Caco-2 (cell line): ENCODE results near the gene FHOD1. TPM values are rescaled to one million over a fixed set of nuclear protein-coding genes. Genes with fewer than 3 reads are reported as not detected.
A peak's percentile ranks its signal among the peaks of the same experiment; 100 is the strongest.

Source experiments
- BruUV-seq: library from RNA; stranded (reverse); fragments of 400-500 nt; replicated peaks from 2 replicates; lab custom pipeline; 2021; lab: Mats Ljungman, UMichigan
- CTCF ChIA-PET: fragments of 300-600 bp; sonication (Branson Sonifier 250); formaldehyde crosslinking; loops from one replicate; lab custom pipeline; 2022; ENCODE audit warnings: antibody characterized with exemption; lab: Charles Lee
- POLR2A ChIA-PET: fragments of 300-600 bp; sonication (Branson Sonifier 250); formaldehyde crosslinking; loops from one replicate; lab custom pipeline; 2022; ENCODE audit warnings: antibody characterized with exemption; lab: Charles Lee
- DNase-seq, 2 experiments: peaks; one replicate each; pipeline versions ENCODE4 v3.0.0 to v3.0.0-alpha.2; 2020 to 2022
- H3K27me3 ChIP-seq: replicated peaks from 2 replicates; pipeline ENCODE4 v1.6.0; 2011; ENCODE audit warnings: low read length; ENCODE audit not compliant: control insufficient read depth, insufficient read depth
- H3K36me3 ChIP-seq: 2 replicates; pipeline ENCODE4 v1.5.1; 2011; ENCODE audit warnings: low read length; ENCODE audit not compliant: control insufficient read depth, insufficient read depth
- H3K4me1 ChIP-seq: fragments of 250-450 bp; sonication (Bioruptor Pico); 2 replicates; pipeline ENCODE4 v1.5.1; 2020; ENCODE audit warnings: mild to moderate bottlenecking
- H3K4me3 ChIP-seq: 2 replicates; pipeline ENCODE4 v1.5.1; 2011; ENCODE audit warnings: low read depth, mild to moderate bottlenecking, control low read depth, low read length
- H3K9me3 ChIP-seq: fragments of 250-450 bp; sonication (Bioruptor Pico); 2 replicates; pipeline ENCODE4 v1.5.1; 2020; ENCODE audit warnings: mild to moderate bottlenecking, moderate library complexity
- H3K27ac Mint-ChIP-seq: one replicate; pipeline ENCODE4 v1.8.0; 2022; ENCODE audit warnings: mixed read lengths; ENCODE audit not compliant: unreplicated experiment
- H3K27me3 Mint-ChIP-seq: one replicate; pipeline ENCODE4 v1.8.0; 2022; ENCODE audit warnings: mixed read lengths; ENCODE audit not compliant: insufficient read depth, unreplicated experiment
- H3K36me3 Mint-ChIP-seq: one replicate; pipeline ENCODE4 v1.8.0; 2022; ENCODE audit warnings: mild to moderate bottlenecking, mixed read lengths; ENCODE audit not compliant: insufficient read depth, unreplicated experiment
- H3K4me1 Mint-ChIP-seq: one replicate; pipeline ENCODE4 v1.8.0; 2022; ENCODE audit warnings: low read depth, mixed read lengths; ENCODE audit not compliant: unreplicated experiment
- H3K4me3 Mint-ChIP-seq: one replicate; pipeline ENCODE4 v1.8.0; 2022; ENCODE audit warnings: mild to moderate bottlenecking, moderate library complexity, mixed read lengths; ENCODE audit not compliant: unreplicated experiment
- H3K9me3 Mint-ChIP-seq: one replicate; pipeline ENCODE4 v1.8.0; 2022; ENCODE audit warnings: mixed read lengths; ENCODE audit not compliant: unreplicated experiment
- CTCF ChIP-seq, 2 experiments: fragments of 200-600 bp in 1 of 2; IDR thresholded peaks; 1 replicate in 1 of 2; 2 replicates in 1 of 2; pipeline versions ENCODE4 v1.5.1 to v1.8.0; 2011 to 2022; ENCODE audit warnings: antibody characterized with exemption in 1 of 2, control low read depth in 1 of 2, inconsistent platforms in 1 of 2, low read depth in 1 of 2, low read length in 1 of 2, mild to moderate bottlenecking in 1 of 2, moderate library complexity in 1 of 2; ENCODE audit not compliant: insufficient read depth in 1 of 2, severe bottlenecking in 1 of 2, unreplicated experiment in 1 of 2
- intact Hi-C: fragments of 100-400 bp; cut with micrococcal nuclease; formaldehyde crosslinking; loops from one replicate; pipeline ENCODE4 v1.10.0; 2022; ENCODE audit not compliant: unreplicated experiment
- total RNA-seq: library from RNA; stranded (reverse); gene quantifications from 2 replicates; pipeline ENCODE4 v1.2.3, GENCODE V29; 2022

The FHOD1 gene
- total RNA-seq, 1 experiment from 2014 or later = 69.0 TPM

- Histone ChIP-seq H3K27me3 (no peaks in the 10 kb centered on the region), H3K4me3 (no peak overlapping the region), H3K4me1 (peaks cover 15% of the 10 kb centered on the region), H3K9me3 (no peaks in the 10 kb centered on the region), H3K36me3 (no peaks in the 10 kb centered on the region)
- POLR2A ChIA-PET = no interaction called here
- no peak overlapping the region for H3K4me3 Mint-ChIP-seq
- CTCF ChIA-PET = interaction anchor here (0.6 to 1.4 kb wide), 4 partner anchors 8 to 38 kb away, joined by 3 to 12 read pairs (median 5); partner anchors contain the start of genes FHOD1 and TMEM208
- no peak for TF ChIP-seq CTCF (IDR thresholded peaks at IDR 0.05; ENCODE audit: insufficient read depth in 1 of 2, low read depth in 1 of 2, low read length in 1 of 2, severe bottlenecking in 1 of 2, unreplicated experiment in 1 of 2)
- H3K36me3 Mint-ChIP-seq = no peaks in the 10 kb centered on the region
- H3K4me1 Mint-ChIP-seq = peaks cover 9% of the 10 kb centered on the region
- no TSS peak for BruUV-seq
- intact Hi-C loops = no loop called here
- no peak overlapping the region for H3K27ac Mint-ChIP-seq
- H3K27me3 Mint-ChIP-seq = no peaks in the 10 kb centered on the region
- no peak for DNase-seq
- no peaks in the 10 kb centered on the region for H3K9me3 Mint-ChIP-seq
Measured at GRCh38 chr16:67264866-67265265, 17.6 kb upstream of the FHOD1 start.

- CTCF ChIA-PET = interaction anchor here (0.6 to 1.4 kb wide), 5 partner anchors 8 to 198 kb away, joined by 3 to 12 read pairs (median 4); partner anchors contain the start of genes FHOD1 and TMEM208
Measured at GRCh38 chr16:67264277-67264676, 17.0 kb upstream of the FHOD1 start.

GRCh38 chr16:67263201-67263600 lies 15.9 kb upstream of the FHOD1 start:
- Mint-ChIP-seq H3K27ac (no peak overlapping the region), H3K27me3 (no peaks in the 10 kb centered on the region), H3K9me3 (no peaks in the 10 kb centered on the region), H3K36me3 (no peaks in the 10 kb centered on the region), H3K4me3 (no peak overlapping the region), H3K4me1 (peaks cover 7% of the 10 kb centered on the region)
- CTCF ChIA-PET = no interaction called here
- no peak overlapping the region for H3K4me3 ChIP-seq
- H3K9me3 ChIP-seq = no peaks in the 10 kb centered on the region
- H3K27me3 ChIP-seq = no peaks in the 10 kb centered on the region
- POLR2A ChIA-PET = no interaction called here
- no peak for TF ChIP-seq CTCF (IDR thresholded peaks at IDR 0.05; ENCODE audit: insufficient read depth in 1 of 2, low read depth in 1 of 2, low read length in 1 of 2, severe bottlenecking in 1 of 2, unreplicated experiment in 1 of 2)
- intact Hi-C loops = no loop called here
- no TSS peak for BruUV-seq
- H3K36me3 ChIP-seq = no peaks in the 10 kb centered on the region
- no peak for DNase-seq
- H3K4me1 ChIP-seq = peaks cover 6% of the 10 kb centered on the region

More at GRCh38 chr16:67264277-67264676, 17.0 kb upstream of the FHOD1 start:
- no peak overlapping the region for H3K4me3 Mint-ChIP-seq
- H3K36me3 ChIP-seq = no peaks in the 10 kb centered on the region
- DNase-seq = no peak
- TF ChIP-seq CTCF (IDR thresholded peaks at IDR 0.05; ENCODE audit: insufficient read depth in 1 of 2, low read depth in 1 of 2, low read length in 1 of 2, severe bottlenecking in 1 of 2, unreplicated experiment in 1 of 2) = peak in 1 of 2 experiments; percentile 27
- POLR2A ChIA-PET = no interaction called here
- H3K4me1 ChIP-seq = peaks cover 13% of the 10 kb centered on the region
- H3K9me3 Mint-ChIP-seq = no peaks in the 10 kb centered on the region
- no peaks in the 10 kb centered on the region for H3K9me3 ChIP-seq
- no peaks in the 10 kb centered on the region for H3K27me3 Mint-ChIP-seq
- no peaks in the 10 kb centered on the region for H3K36me3 Mint-ChIP-seq
- no peak overlapping the region for H3K4me3 ChIP-seq
- no peak overlapping the region for H3K27ac Mint-ChIP-seq
- no peaks in the 10 kb centered on the region for H3K27me3 ChIP-seq
- intact Hi-C loops = no loop called here
- no TSS peak for BruUV-seq
- peaks cover 9% of the 10 kb centered on the region for H3K4me1 Mint-ChIP-seq
